B cell (primary cell): Measurements from ENCODE around the gene PRR35. TPM values are rescaled to one million over a fixed set of nuclear protein-coding genes. Genes with fewer than 3 reads are reported as not detected.

Source experiments
- ATAC-seq: fragments of 200-7000 bp; cut with Tn5 transposase; one replicate; pipeline ENCODE4 v1.10.0; 2021; ENCODE audit warnings: low read depth, mild to moderate bottlenecking, moderate number of reproducible peaks, moderate library complexity
- CTCF ChIA-PET: fragments of 350-600 bp; sonication (Branson Sonifier 250); formaldehyde crosslinking; loops from one replicate; lab custom pipeline; 2021; ENCODE audit warnings: antibody characterized with exemption, inconsistent platforms; lab: Charles Lee
- POLR2A ChIA-PET: fragments of 350-600 bp; sonication (Branson Sonifier 250); formaldehyde crosslinking; loops from one replicate; lab custom pipeline; 2021; ENCODE audit warnings: antibody characterized with exemption; lab: Charles Lee
- DNase-seq: peaks from one replicate; pipeline ENCODE4 v3.0.0; 2013
- H2AFZ ChIP-seq: 2 replicates; pipeline ENCODE4 v1.6.1; 2012; ENCODE audit warnings: mild to moderate bottlenecking, low read depth, low read length; ENCODE audit not compliant: insufficient read depth, poor library complexity, severe bottlenecking
- H3K27ac ChIP-seq, 2 donors: 1 replicate in 1 of 2; 2 replicates in 1 of 2; pipeline ENCODE4 v1.5.1; 2012 to 2013; ENCODE audit warnings: low read length in 2 of 2, mild to moderate bottlenecking in 2 of 2, moderate library complexity in 1 of 2
- H3K27me3 ChIP-seq, 4 experiments: fragments of 200-600 bp in 1 of 4; sonication (generic) in 1 of 4; replicated peaks in 1 of 4; 1 replicate in 2 of 4; 2 replicates in 2 of 4; pipeline versions ENCODE4 v1.6.1 to v1.7.0; 2013 to 2016; ENCODE audit warnings: low read length in 3 of 4, mild to moderate bottlenecking in 2 of 4, mixed read lengths in 1 of 4, moderate library complexity in 1 of 4; ENCODE audit not compliant: insufficient read depth in 4 of 4, control insufficient read depth in 3 of 4; ENCODE audit errors: control extremely low read depth in 1 of 4
- H3K36me3 ChIP-seq, 2 experiments: replicated peaks in 1 of 2; 1 replicate in 1 of 2; 2 replicates in 1 of 2; pipeline versions ENCODE4 v1.6.1 to v1.7.1; 2013; ENCODE audit warnings: low read length in 1 of 2; ENCODE audit not compliant: insufficient read depth in 2 of 2, control insufficient read depth in 1 of 2; ENCODE audit errors: control extremely low read depth in 1 of 2, extremely low read depth in 1 of 2
- H3K4me1 ChIP-seq, 2 donors: fragments of 200-600 bp in 1 of 2; sonication (generic) in 1 of 2; 1 replicate in 1 of 2; 2 replicates in 1 of 2; pipeline versions ENCODE4 v1.5.1 to v1.6.1; 2013 to 2017; ENCODE audit warnings: low read length in 2 of 2; ENCODE audit not compliant: control insufficient read depth in 2 of 2, insufficient read depth in 2 of 2
- H3K4me2 ChIP-seq: replicated peaks from 2 replicates; pipeline ENCODE3; 2012; ENCODE audit warnings: mild to moderate bottlenecking, low read depth, low read length; ENCODE audit not compliant: poor library complexity, severe bottlenecking
- H3K4me3 ChIP-seq, 5 experiments: fragments of 200-600 bp in 1 of 5; sonication (generic) in 1 of 5; 1 replicate in 3 of 5; 2 replicates in 2 of 5; pipeline versions ENCODE4 v1.5.1 to v1.7.0; 2011 to 2016; ENCODE audit warnings: low read length in 4 of 5, mild to moderate bottlenecking in 4 of 5, low read depth in 2 of 5, control low read depth in 1 of 5, moderate library complexity in 1 of 5; ENCODE audit not compliant: insufficient read depth in 1 of 5; ENCODE audit errors: control extremely low read depth in 1 of 5, extremely low read depth in 1 of 5
- H3K79me2 ChIP-seq: fragments of 200-600 bp; sonication (generic); one replicate; pipeline ENCODE4 v1.6.0; 2016; ENCODE audit warnings: low read length; ENCODE audit not compliant: control insufficient read depth, insufficient read depth
- H3K9ac ChIP-seq: fragments of 200-600 bp; sonication (generic); 2 replicates; pipeline ENCODE4 v1.6.1; 2017; ENCODE audit warnings: mild to moderate bottlenecking, low read length, moderate library complexity
- H3K9me3 ChIP-seq, 3 donors: one replicate each; pipeline versions ENCODE4 v1.6.1 to v1.7.1; 2013; ENCODE audit warnings: low read length in 2 of 3; ENCODE audit not compliant: control insufficient read depth in 2 of 3, insufficient read depth in 1 of 3; ENCODE audit errors: control extremely low read depth in 1 of 3
- H4K20me1 ChIP-seq: 2 replicates; pipeline ENCODE4 v1.6.0; 2012; ENCODE audit warnings: mild to moderate bottlenecking, low read length; ENCODE audit not compliant: insufficient read depth, control insufficient read depth, poor library complexity, severe bottlenecking
- H3K27ac Mint-ChIP-seq: one replicate; pipeline ENCODE4 v1.8.0; 2021; ENCODE audit warnings: mixed read lengths
- H3K27me3 Mint-ChIP-seq: one replicate; pipeline ENCODE4 v1.8.0; 2021; ENCODE audit warnings: mixed read lengths
- H3K4me1 Mint-ChIP-seq: one replicate; pipeline ENCODE4 v1.8.0; 2021; ENCODE audit warnings: mixed read lengths
- H3K4me3 Mint-ChIP-seq: one replicate; pipeline ENCODE4 v1.8.0; 2021; ENCODE audit warnings: mixed read lengths
- H3K9me3 Mint-ChIP-seq: one replicate; pipeline ENCODE4 v1.8.0; 2022; ENCODE audit warnings: mixed read lengths; ENCODE audit not compliant: insufficient read depth
- EZH2 ChIP-seq: IDR thresholded peaks from 2 replicates; pipeline ENCODE4 v1.6.1; 2012; ENCODE audit warnings: borderline replicate concordance, low read depth, mild to moderate bottlenecking, moderate library complexity, low read length; ENCODE audit not compliant: insufficient read depth, poor library complexity, severe bottlenecking
- WGBS: methylation state at CpG from one replicate; pipeline ENCODE4 v1.1.5; 2013; ENCODE audit warnings: missing lambda C conversion rate; ENCODE audit not compliant: insufficient coverage; 5-methylcytosine and 5-hydroxymethylcytosine counted together
- intact Hi-C: fragments of 100-400 bp; cut with micrococcal nuclease; formaldehyde crosslinking; loops from one replicate; pipeline ENCODE4 v1.10.0; 2022
- polyA plus RNA-seq: library from polyadenylated mRNA; depleted of rRNA; stranded (reverse); fragments of >200 nt; gene quantifications from 2 replicates; pipeline ENCODE4 v1.2.3, GENCODE V29; 2012
- total RNA-seq, 2 donors: library from RNA; stranded (reverse); fragments of 120-200 nt in 1 of 2; gene quantifications; 1 replicate in 1 of 2; 2 replicates in 1 of 2; pipeline versions ENCODE4 v1.2.3 to v1.2.4, GENCODE V29; 2013 to 2022
- TF ChIP-seq, protein P1 (sequence below): fragments of 200-600 bp; IDR thresholded peaks from one replicate; pipeline ENCODE4 v1.8.0; 2022; ENCODE audit warnings: antibody characterized with exemption, mild to moderate bottlenecking

PRR35 gene
- total and polyA plus RNA-seq, 2 donors (not counting 1 experiment from before 2014, with no cell fraction given), result not detected

DNA sequence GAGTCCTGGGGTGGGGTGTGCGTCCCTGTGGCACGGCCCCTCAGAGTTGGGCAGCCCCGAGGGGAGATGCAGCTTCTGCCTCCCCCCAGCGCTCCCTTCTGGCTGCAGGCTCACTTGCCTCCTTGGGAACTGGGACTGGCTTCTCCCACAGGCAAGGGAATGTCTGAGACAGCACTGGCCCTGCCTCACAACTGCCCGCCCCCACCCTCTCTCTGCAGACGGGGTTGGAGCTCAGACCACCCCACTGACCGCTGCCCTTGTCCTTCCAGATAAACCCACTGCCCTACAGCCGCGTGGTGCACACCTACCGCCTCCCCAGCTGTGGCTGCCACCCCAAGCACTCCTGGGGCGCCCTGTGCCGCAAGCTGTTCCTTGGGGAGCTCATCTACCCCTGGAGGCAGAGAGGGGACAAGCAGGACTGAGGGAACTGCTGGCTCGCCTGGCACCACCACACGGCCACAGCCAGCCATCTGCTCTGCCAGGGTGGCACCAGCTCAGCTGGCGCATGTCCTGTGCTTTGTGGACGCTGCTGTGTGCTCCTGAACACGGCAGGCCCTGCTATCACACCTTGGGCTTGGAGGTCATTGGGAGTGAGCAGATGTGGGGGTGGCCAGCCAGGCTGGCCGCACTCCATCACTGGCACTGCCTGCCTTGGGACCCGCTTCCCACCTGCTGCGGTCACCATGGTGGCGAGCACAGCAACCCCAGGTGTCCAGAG lies 22.6 kb downstream of the PRR35 start:
- H3K4me1 Mint-ChIP-seq, result peaks cover 11% of the 10 kb centered on the region
- H2AFZ ChIP-seq, result no peak overlapping the region
- no peaks in the 10 kb centered on the region for H3K9me3 ChIP-seq
- no peaks in the 10 kb centered on the region for H3K36me3 ChIP-seq
- no peak for TF ChIP-seq EZH2
- TF ChIP-seq, protein P1, sequence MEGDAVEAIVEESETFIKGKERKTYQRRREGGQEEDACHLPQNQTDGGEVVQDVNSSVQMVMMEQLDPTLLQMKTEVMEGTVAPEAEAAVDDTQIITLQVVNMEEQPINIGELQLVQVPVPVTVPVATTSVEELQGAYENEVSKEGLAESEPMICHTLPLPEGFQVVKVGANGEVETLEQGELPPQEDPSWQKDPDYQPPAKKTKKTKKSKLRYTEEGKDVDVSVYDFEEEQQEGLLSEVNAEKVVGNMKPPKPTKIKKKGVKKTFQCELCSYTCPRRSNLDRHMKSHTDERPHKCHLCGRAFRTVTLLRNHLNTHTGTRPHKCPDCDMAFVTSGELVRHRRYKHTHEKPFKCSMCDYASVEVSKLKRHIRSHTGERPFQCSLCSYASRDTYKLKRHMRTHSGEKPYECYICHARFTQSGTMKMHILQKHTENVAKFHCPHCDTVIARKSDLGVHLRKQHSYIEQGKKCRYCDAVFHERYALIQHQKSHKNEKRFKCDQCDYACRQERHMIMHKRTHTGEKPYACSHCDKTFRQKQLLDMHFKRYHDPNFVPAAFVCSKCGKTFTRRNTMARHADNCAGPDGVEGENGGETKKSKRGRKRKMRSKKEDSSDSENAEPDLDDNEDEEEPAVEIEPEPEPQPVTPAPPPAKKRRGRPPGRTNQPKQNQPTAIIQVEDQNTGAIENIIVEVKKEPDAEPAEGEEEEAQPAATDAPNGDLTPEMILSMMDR, result no peak
- no peak overlapping the region for H3K27ac ChIP-seq
- no peaks in the 10 kb centered on the region for H3K27me3 Mint-ChIP-seq
- ChIA-PET POLR2A (interaction anchor here (0.5 to 0.7 kb wide), 2 partner anchors 12 to 222 kb away, joined by 3 read pairs; no protein-coding TSS in a partner anchor), CTCF (no interaction called here)
- no peak overlapping the region for H3K4me3 ChIP-seq
- no peak overlapping the region for H3K4me3 Mint-ChIP-seq
- ATAC-seq, result no peak
- H3K79me2 ChIP-seq, result peaks cover 12% of the 10 kb centered on the region
- no peak for DNase-seq
- peaks cover under 1 to 14% of the 10 kb centered on the region in 2 donors for H3K4me1 ChIP-seq
- WGBS, result 99% methylated on average over 21 of the region's 21 CpGs
- no peak overlapping the region for H3K9ac ChIP-seq
- H3K27ac Mint-ChIP-seq, result no peak overlapping the region
- intact Hi-C loops, result no loop called here
- H3K27me3 ChIP-seq, result peaks cover 0 to 2% (median 0%) of the 10 kb centered on the region in 4 experiments
- H3K9me3 Mint-ChIP-seq, result no peaks in the 10 kb centered on the region
- peaks cover 14% of the 10 kb centered on the region for H4K20me1 ChIP-seq
- H3K4me2 ChIP-seq, result no peak overlapping the region

DNA sequence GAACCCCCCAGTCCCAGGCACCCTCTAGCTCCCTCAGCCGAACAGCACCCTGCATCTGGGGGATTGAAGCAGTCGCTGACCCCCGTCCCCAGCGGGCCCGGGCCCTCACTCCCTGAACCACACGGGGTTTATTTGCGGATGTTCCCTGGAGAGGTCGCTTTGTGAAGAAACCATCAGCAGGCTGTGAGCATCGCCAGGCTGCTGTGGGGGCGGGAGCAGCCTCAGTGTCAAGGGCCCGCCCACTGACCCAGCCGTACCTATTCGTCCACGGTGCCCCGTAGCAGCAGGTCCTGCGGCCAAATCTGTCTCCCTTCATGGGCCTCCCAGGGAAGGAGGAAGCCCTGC lies 23.2 kb downstream of the PRR35 start:
- CTCF ChIA-PET, result no interaction called here
- H3K4me1 ChIP-seq, result peaks cover 7 to 21% of the 10 kb centered on the region in 2 donors
- Mint-ChIP-seq H3K27me3 (no peaks in the 10 kb centered on the region), H3K4me3 (no peak overlapping the region), H3K9me3 (no peaks in the 10 kb centered on the region), H3K27ac (no peak overlapping the region), H3K4me1 (peaks cover 17% of the 10 kb centered on the region)
- H3K9me3 ChIP-seq, result no peaks in the 10 kb centered on the region
- H2AFZ ChIP-seq, result no peak overlapping the region
- intact Hi-C loops, result no loop called here
- ATAC-seq, result no peak
- no peak for DNase-seq
- no peak for TF ChIP-seq EZH2
- TF ChIP-seq, protein P1, result no peak
- H3K27ac ChIP-seq, result no peak overlapping the region
- peaks cover 14% of the 10 kb centered on the region for H4K20me1 ChIP-seq
- WGBS, result 84% methylated on average over 16 of the region's 16 CpGs
- peaks cover 0 to 2% (median 0%) of the 10 kb centered on the region in 4 experiments for H3K27me3 ChIP-seq
- H3K9ac ChIP-seq, result no peak overlapping the region
- POLR2A ChIA-PET, result interaction anchor here (0.6 kb wide), 1 partner anchor 1094 kb away, joined by 3 read pairs; no protein-coding TSS in a partner anchor
- H3K36me3 ChIP-seq, result no peaks in the 10 kb centered on the region
- H3K79me2 ChIP-seq, result peaks cover 12% of the 10 kb centered on the region
- H3K4me3 ChIP-seq, result no peak overlapping the region
- no peak overlapping the region for H3K4me2 ChIP-seq
